HepG2 (cell line): Measurements from ENCODE around the gene SMTNL1. TPM values are rescaled to one million over a fixed set of nuclear protein-coding genes. Genes with fewer than 3 reads are reported as not detected.

Experiments
- ERF ChIP-seq: IDR thresholded peaks from 2 replicates; pipeline ENCODE4 v1.6.1; 2018; ENCODE audit warnings: missing biosample characterization, missing genetic modification reagents
- FOXO1 ChIP-seq: sonication (generic); formaldehyde crosslinking; IDR thresholded peaks from 2 replicates; pipeline ENCODE4 v1.4.0; 2020; ENCODE audit warnings: missing genetic modification reagents
- JUNB ChIP-seq: sonication (generic); formaldehyde crosslinking; IDR thresholded peaks from 2 replicates; pipeline ENCODE4 v1.8.0; 2022; ENCODE audit warnings: missing genetic modification reagents, mild to moderate bottlenecking, borderline replicate concordance
- KDM5A ChIP-seq: fragments of 200-600 bp; sonication (generic); IDR thresholded peaks from 2 replicates; pipeline ENCODE4 v1.7.0; 2018; ENCODE audit warnings: antibody characterized with exemption, mild to moderate bottlenecking, low read length, borderline replicate concordance
- KIAA2018 ChIP-seq: sonication (generic); formaldehyde crosslinking; IDR thresholded peaks from 2 replicates; pipeline ENCODE4 v1.5.0; 2020; ENCODE audit warnings: mild to moderate bottlenecking, missing genetic modification reagents, borderline replicate concordance
- NFRKB ChIP-seq: fragments of 450-650 bp; IDR thresholded peaks from 2 replicates; pipeline ENCODE4 v1.6.1; 2017
- POLR2G ChIP-seq: fragments of 200-400 bp; formaldehyde crosslinking; IDR thresholded peaks from 2 replicates; pipeline ENCODE4 v1.6.1; 2018; ENCODE audit warnings: mild to moderate bottlenecking, low read depth, low read length, moderate library complexity
- PRDM10 ChIP-seq: sonication (generic); formaldehyde crosslinking; IDR thresholded peaks from 2 replicates; pipeline ENCODE4 v1.4.0; 2020; ENCODE audit warnings: low read depth, missing genetic modification reagents
- SETDB1 ChIP-seq: sonication (generic); formaldehyde crosslinking; IDR thresholded peaks from 2 replicates; pipeline ENCODE4 v1.5.1; 2020; ENCODE audit warnings: missing genetic modification reagents, mild to moderate bottlenecking, borderline replicate concordance
- TOPORS ChIP-seq: sonication (generic); formaldehyde crosslinking; IDR thresholded peaks from 2 replicates; pipeline ENCODE4 v1.8.0; 2023; ENCODE audit warnings: mild to moderate bottlenecking, missing genetic modification reagents
- ZBTB25 ChIP-seq: IDR thresholded peaks from 2 replicates; pipeline ENCODE4 v1.6.1; 2018; ENCODE audit warnings: missing genetic modification reagents
- ZMYM4 ChIP-seq: sonication (generic); formaldehyde crosslinking; IDR thresholded peaks from 2 replicates; pipeline ENCODE4 v1.8.1; 2023; ENCODE audit warnings: mild to moderate bottlenecking, missing genetic modification reagents
- ZNF230 ChIP-seq: sonication (generic); formaldehyde crosslinking; IDR thresholded peaks from 2 replicates; pipeline ENCODE4 v1.4.0; 2020; ENCODE audit warnings: mild to moderate bottlenecking, missing genetic modification reagents
- ZNF563 ChIP-seq: sonication (generic); formaldehyde crosslinking; IDR thresholded peaks from 2 replicates; pipeline ENCODE4 v1.8.0; 2022; ENCODE audit warnings: mild to moderate bottlenecking, moderate library complexity, missing genetic modification reagents
- ZNF777 ChIP-seq: sonication (generic); formaldehyde crosslinking; IDR thresholded peaks from 2 replicates; pipeline ENCODE4 v1.4.0; 2020; ENCODE audit warnings: missing genetic modification reagents
- polyA plus RNA-seq, 8 experiments: library from polyadenylated mRNA; depleted of rRNA in 3 of 8; stranded (reverse) in 7 of 8; unstranded in 1 of 8; fragments of >200 nt; fragmentation: Illumina TruSeq in 4 of 8; extraction: Trizol in 4 of 8; gene quantifications; 2 replicates each; pipeline versions ENCODE4 v1.2.1 to v1.2.3, GENCODE V29; 2011 to 2016; ENCODE audit warnings: low read depth in 4 of 8, missing spikeins in 1 of 8, mixed read lengths in 1 of 8; ENCODE audit not compliant: insufficient read depth in 1 of 8
- total RNA-seq, 5 experiments: library from RNA; depleted of rRNA; stranded (reverse); fragments of >200 nt; fragmentation: Illumina TruSeq; extraction: Trizol; gene quantifications; 2 replicates each; pipeline ENCODE4 v1.2.3, GENCODE V29; 2016; ENCODE audit warnings: low read depth in 1 of 5
- TF ChIP-seq, protein P1 (sequence below): sonication (generic); formaldehyde crosslinking; IDR thresholded peaks from 2 replicates; pipeline ENCODE4 v1.4.0; 2020; ENCODE audit warnings: low read depth, mild to moderate bottlenecking, missing genetic modification reagents

SMTNL1 gene
- total and polyA plus RNA-seq, 2 of the 13 experiments (the other 11 are each of a cell fraction or from before 2014, with no cell fraction given) = 0.04 TPM; not detected in 1

DNA sequence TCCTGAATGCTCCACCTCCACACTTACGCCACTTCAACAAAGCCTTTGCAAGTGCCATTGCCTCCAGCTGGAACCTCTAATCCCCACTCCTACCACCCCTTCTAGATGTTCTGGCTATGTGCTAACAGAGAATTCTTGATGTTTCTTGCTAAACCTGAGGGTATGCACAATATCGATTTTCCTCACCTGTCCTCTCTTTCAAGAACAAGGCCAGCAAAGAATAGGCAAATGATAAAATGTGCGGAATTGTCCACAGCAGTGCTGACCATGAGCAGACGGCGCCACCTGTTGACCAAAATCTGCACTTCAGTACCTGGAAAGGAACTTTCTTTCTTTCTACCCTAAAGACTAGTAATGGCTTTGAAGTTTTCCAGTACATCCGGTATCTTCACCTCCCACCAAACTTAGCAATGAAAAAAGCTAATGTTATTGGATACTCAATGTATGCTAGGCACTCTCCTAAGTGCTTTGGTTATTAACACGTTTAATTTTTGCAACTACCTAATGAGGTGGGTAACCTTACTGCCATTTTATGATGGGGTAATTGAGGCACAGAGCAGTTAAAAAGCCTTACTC lies 10.3 kb upstream of the SMTNL1 start (continued):
- TF ChIP-seq TOPORS (CRISPR knock-in tag) (no peak), ERF (CRISPR knock-in tag) (0 out of 2 replicates have a peak, but pooled peaks have one; percentile 37), NFRKB (no peak), PRDM10 (peak; percentile 52; the same call in 1 of the 2 replicates), FOXO1 (CRISPR knock-in tag) (no peak), ZNF777 (no peak), SETDB1 (CRISPR knock-in tag) (no peak), POLR2G (no peak), ZBTB25 (CRISPR knock-in tag) (no peak), ZNF563 (CRISPR knock-in tag) (no peak), KDM5A (0 out of 2 replicates have a peak, but pooled peaks have one; percentile 28), JUNB (CRISPR knock-in tag) (no peak), KIAA2018 (CRISPR knock-in tag) (no peak), ZMYM4 (CRISPR knock-in tag) (no peak; the same call in 1 of the 2 replicates), ZNF230 (CRISPR knock-in tag) (no peak)
- TF ChIP-seq, protein P1, sequence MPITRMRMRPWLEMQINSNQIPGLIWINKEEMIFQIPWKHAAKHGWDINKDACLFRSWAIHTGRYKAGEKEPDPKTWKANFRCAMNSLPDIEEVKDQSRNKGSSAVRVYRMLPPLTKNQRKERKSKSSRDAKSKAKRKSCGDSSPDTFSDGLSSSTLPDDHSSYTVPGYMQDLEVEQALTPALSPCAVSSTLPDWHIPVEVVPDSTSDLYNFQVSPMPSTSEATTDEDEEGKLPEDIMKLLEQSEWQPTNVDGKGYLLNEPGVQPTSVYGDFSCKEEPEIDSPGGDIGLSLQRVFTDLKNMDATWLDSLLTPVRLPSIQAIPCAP (CRISPR knock-in tag) = no peak
